ENCODE measurements around the gene SLC22A3. TPM values are rescaled to one million over a fixed set of nuclear protein-coding genes. Genes with fewer than 3 reads are reported as not detected.

Gene SLC22A3
- total RNA-seq: 2.5 and 4.0 TPM in 2 replicates

GRCh38 chr6:160348223-160349019 is at the start of gene SLC22A3:
SLC22A3 (plus strand) TSS chr6:160348378; CDS start chr6:160348420, 42 bp downstream.

Other genes with a start within 250 kb of the SLC22A3 start
- gene SLC22A1, start 226.6 kb upstream of the SLC22A3 start, total RNA-seq: 0.08 TPM in 1 of 2 replicates, not detected in the other
- not detected in 2 replicates for gene SLC22A2, start 89.6 kb upstream of the SLC22A3 start, total RNA-seq